Hepatocyte (in vitro differentiated cells): ENCODE results near the gene BATF2.

ENCODE experiments used
- EZH2 ChIP-seq: fragments of 200-600 bp; sonication (generic); IDR thresholded peaks from 2 replicates; pipeline ENCODE4 v1.6.1; 2016; ENCODE audit warnings: antibody characterized with exemption, mild to moderate bottlenecking, borderline replicate concordance
- TF ChIP-seq, protein P1 (sequence below): fragments of 200-600 bp; sonication (generic); IDR thresholded peaks from 2 replicates; pipeline ENCODE4 v1.5.1; 2016; ENCODE audit warnings: antibody characterized with exemption, mild to moderate bottlenecking; ENCODE audit not compliant: poor library complexity

DNA sequence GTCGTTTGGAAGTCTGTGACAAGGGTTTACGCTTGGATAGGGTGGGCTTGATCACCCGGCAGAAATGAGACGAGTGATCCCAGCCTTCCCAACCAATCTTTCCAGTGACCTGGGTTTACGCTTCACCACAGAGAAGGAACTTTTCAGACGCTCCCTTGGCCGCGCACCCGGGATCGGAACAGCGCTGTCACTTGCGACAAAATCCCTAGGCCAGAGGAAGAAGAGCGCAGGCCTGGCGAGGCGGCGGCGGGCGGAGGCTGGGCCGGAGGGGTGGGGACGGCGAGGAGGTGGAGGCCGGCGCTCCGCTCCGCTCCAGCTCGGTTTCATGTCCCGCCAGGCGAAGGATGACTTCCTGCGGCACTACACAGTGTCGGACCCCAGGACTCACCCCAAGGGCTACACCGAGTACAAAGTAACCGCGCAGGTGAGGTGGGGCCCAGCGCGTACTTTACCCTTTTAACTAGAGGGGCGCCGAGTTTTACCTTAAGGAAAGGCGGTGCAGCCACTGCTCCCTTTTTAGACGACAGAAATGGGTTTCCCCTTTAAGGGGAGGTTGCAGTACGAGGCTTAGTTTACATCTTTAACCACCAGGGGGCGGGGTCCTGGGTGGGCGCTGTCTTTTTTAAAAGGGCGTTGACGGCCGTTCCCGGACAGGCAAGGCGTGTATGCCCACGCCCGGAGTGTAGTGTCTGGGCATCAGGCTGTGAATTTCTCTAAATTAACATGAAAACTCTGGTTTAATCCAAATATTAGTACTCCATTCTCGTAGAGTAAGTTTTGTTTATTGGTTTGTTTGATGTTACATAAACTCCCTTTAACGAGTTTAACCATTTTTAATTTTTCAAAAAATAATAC lies 30.7 kb upstream of the BATF2 start, which contains the start of gene SNX15:
- TF ChIP-seq, protein P1, sequence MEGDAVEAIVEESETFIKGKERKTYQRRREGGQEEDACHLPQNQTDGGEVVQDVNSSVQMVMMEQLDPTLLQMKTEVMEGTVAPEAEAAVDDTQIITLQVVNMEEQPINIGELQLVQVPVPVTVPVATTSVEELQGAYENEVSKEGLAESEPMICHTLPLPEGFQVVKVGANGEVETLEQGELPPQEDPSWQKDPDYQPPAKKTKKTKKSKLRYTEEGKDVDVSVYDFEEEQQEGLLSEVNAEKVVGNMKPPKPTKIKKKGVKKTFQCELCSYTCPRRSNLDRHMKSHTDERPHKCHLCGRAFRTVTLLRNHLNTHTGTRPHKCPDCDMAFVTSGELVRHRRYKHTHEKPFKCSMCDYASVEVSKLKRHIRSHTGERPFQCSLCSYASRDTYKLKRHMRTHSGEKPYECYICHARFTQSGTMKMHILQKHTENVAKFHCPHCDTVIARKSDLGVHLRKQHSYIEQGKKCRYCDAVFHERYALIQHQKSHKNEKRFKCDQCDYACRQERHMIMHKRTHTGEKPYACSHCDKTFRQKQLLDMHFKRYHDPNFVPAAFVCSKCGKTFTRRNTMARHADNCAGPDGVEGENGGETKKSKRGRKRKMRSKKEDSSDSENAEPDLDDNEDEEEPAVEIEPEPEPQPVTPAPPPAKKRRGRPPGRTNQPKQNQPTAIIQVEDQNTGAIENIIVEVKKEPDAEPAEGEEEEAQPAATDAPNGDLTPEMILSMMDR = peak; percentile 64
- TF ChIP-seq EZH2 = no peak
